Liver (tissue), 9 donors: Measurements from ENCODE around the gene FGD1. TPM values are rescaled to one million over a fixed set of nuclear protein-coding genes. Genes with fewer than 3 reads are reported as not detected.

Source experiments
- DNase-seq: peaks from one replicate; pipeline ENCODE4 v3.0.0-alpha.2; 2017; ENCODE audit warnings: low spot score
- H3K27ac ChIP-seq, 2 donors: one replicate each; pipeline ENCODE4 v1.7.0; 2013; ENCODE audit warnings: inconsistent platforms in 2 of 2, low read length in 2 of 2, control low read depth in 1 of 2, low read depth in 1 of 2, mild to moderate bottlenecking in 1 of 2
- H3K27me3 ChIP-seq, 4 donors: one replicate each; pipeline versions ENCODE4 v1.6.1 to v1.7.0; 2013; ENCODE audit warnings: low read length in 3 of 4, inconsistent platforms in 1 of 4, mild to moderate bottlenecking in 1 of 4, moderate library complexity in 1 of 4; ENCODE audit not compliant: control insufficient read depth in 4 of 4, insufficient read depth in 4 of 4
- H3K36me3 ChIP-seq, 4 donors: one replicate each; pipeline versions ENCODE4 v1.6.1 to v1.7.0; 2013; ENCODE audit warnings: low read length in 3 of 4, mild to moderate bottlenecking in 3 of 4, low read depth in 1 of 4, moderate library complexity in 1 of 4; ENCODE audit not compliant: control insufficient read depth in 4 of 4, insufficient read depth in 3 of 4
- H3K4me1 ChIP-seq, 4 donors: one replicate each; pipeline versions ENCODE4 v1.6.1 to v1.7.0; 2013; ENCODE audit warnings: low read length in 3 of 4, mild to moderate bottlenecking in 3 of 4, moderate library complexity in 1 of 4; ENCODE audit not compliant: control insufficient read depth in 4 of 4, insufficient read depth in 4 of 4
- H3K4me3 ChIP-seq, 3 donors: one replicate each; pipeline versions ENCODE4 v1.6.1 to v1.7.0; 2013; ENCODE audit warnings: low read length in 3 of 3, control low read depth in 1 of 3, low read depth in 1 of 3, mild to moderate bottlenecking in 1 of 3
- H3K9ac ChIP-seq, 2 donors: one replicate each; pipeline ENCODE4 v1.7.0; 2013; ENCODE audit warnings: low read length in 2 of 2, mild to moderate bottlenecking in 2 of 2, moderate library complexity in 2 of 2, control low read depth in 1 of 2, low read depth in 1 of 2
- H3K9me3 ChIP-seq, 4 donors: one replicate each; pipeline versions ENCODE4 v1.6.1 to v1.7.0; 2013; ENCODE audit warnings: low read length in 3 of 4; ENCODE audit not compliant: control insufficient read depth in 4 of 4
- EGR1 ChIP-seq, 2 donors: IDR thresholded peaks; 2 replicates each; pipeline ENCODE4 v1.6.1; 2016 to 2018; ENCODE audit warnings: antibody characterized with exemption in 2 of 2, low read depth in 2 of 2
- FOXA1 ChIP-seq: IDR thresholded peaks from 2 replicates; pipeline ENCODE4 v1.6.1; 2016; ENCODE audit warnings: antibody characterized with exemption
- FOXA2 ChIP-seq: IDR thresholded peaks from 2 replicates; pipeline ENCODE4 v1.6.1; 2016; ENCODE audit warnings: antibody characterized with exemption
- GABPA ChIP-seq, 2 donors: IDR thresholded peaks in 1 of 2; conservative IDR thresholded peaks in 1 of 2; 2 replicates each; pipeline ENCODE4 v1.6.1; 2016; ENCODE audit warnings: antibody characterized with exemption in 2 of 2, mild to moderate bottlenecking in 1 of 2, moderate library complexity in 1 of 2
- HNF4A ChIP-seq, 2 donors: conservative IDR thresholded peaks; 2 replicates each; pipeline ENCODE4 v1.6.1; 2016; ENCODE audit warnings: antibody characterized with exemption in 2 of 2, mild to moderate bottlenecking in 2 of 2
- HNF4G ChIP-seq: IDR thresholded peaks from 2 replicates; pipeline ENCODE4 v1.6.1; 2016; ENCODE audit warnings: antibody characterized with exemption
- JUND ChIP-seq, 2 donors: IDR thresholded peaks; 2 replicates each; pipeline ENCODE4 v1.6.1; 2016; ENCODE audit warnings: antibody characterized with exemption in 2 of 2
- NR2F2 ChIP-seq: IDR thresholded peaks from 2 replicates; pipeline ENCODE4 v1.6.1; 2016; ENCODE audit warnings: antibody characterized with exemption
- RAD21 ChIP-seq, 2 donors: IDR thresholded peaks; 2 replicates each; pipeline ENCODE4 v1.6.1; 2016; ENCODE audit warnings: antibody characterized with exemption in 2 of 2, mild to moderate bottlenecking in 2 of 2
- RXRA ChIP-seq, 2 donors: IDR thresholded peaks; 2 replicates each; pipeline ENCODE4 v1.6.1; 2017 to 2018; ENCODE audit warnings: antibody characterized with exemption in 2 of 2, mild to moderate bottlenecking in 1 of 2
- SP1 ChIP-seq: IDR thresholded peaks from 2 replicates; pipeline ENCODE4 v1.6.1; 2018; ENCODE audit warnings: antibody characterized with exemption, mild to moderate bottlenecking
- YY1 ChIP-seq: IDR thresholded peaks from 2 replicates; pipeline ENCODE4 v1.6.1; 2016; ENCODE audit warnings: antibody characterized with exemption, mild to moderate bottlenecking
- WGBS: extraction: QIAGEN DNeasy Blood & Tissue Kit; methylation state at CpG from one replicate; pipeline ENCODE4 v1.1.7; 2013; 5-methylcytosine and 5-hydroxymethylcytosine counted together
- polyA plus RNA-seq, 2 donors: library from polyadenylated mRNA; stranded (reverse) in 1 of 2; unstranded in 1 of 2; fragments of 200-250 nt in 1 of 2; fragments of >200 nt in 1 of 2; fragmentation: Nextera tagmentation in 1 of 2; extraction: Ambion mirVana in 1 of 2; gene quantifications; one replicate each; pipeline versions ENCODE4 v1.2.1 to v1.2.3, GENCODE V29; 2013 to 2015
- total RNA-seq, 2 donors: library from RNA; depleted of rRNA; stranded (reverse); fragments of >200 nt; gene quantifications; one replicate each; pipeline ENCODE4 v1.2.3, GENCODE V29; 2014
- TF ChIP-seq, protein P1 (sequence below): IDR thresholded peaks from 2 replicates; pipeline ENCODE4 v1.6.1; 2016; ENCODE audit warnings: antibody characterized with exemption
- TF ChIP-seq, protein P2 (sequence below): IDR thresholded peaks from 2 replicates; pipeline ENCODE4 v1.6.1; 2016; ENCODE audit warnings: antibody characterized with exemption, mild to moderate bottlenecking
- TF ChIP-seq, protein P3 (sequence below): IDR thresholded peaks from 2 replicates; pipeline ENCODE4 v1.6.1; 2016; ENCODE audit warnings: antibody characterized with exemption
- TF ChIP-seq, protein P4 (sequence below): IDR thresholded peaks from 2 replicates; pipeline ENCODE4 v1.6.1; 2016; ENCODE audit warnings: antibody characterized with exemption
- TF ChIP-seq, protein P5 (sequence below): fragments of 150-350 bp; IDR thresholded peaks from 2 replicates; pipeline ENCODE4 v1.5.1; 2017; ENCODE audit warnings: improper control_type of control experiment, low read depth, low read length; ENCODE audit not compliant: missing input control
- donor health status: healthy.
- donor health status: healthy.
- donor health status: healthy.
- donor health status: healthy.
- donor health status: healthy.

Gene FGD1
- total and polyA plus RNA-seq, 4 donors, result 0.32 to 0.89 (median 0.58) TPM

DNA sequence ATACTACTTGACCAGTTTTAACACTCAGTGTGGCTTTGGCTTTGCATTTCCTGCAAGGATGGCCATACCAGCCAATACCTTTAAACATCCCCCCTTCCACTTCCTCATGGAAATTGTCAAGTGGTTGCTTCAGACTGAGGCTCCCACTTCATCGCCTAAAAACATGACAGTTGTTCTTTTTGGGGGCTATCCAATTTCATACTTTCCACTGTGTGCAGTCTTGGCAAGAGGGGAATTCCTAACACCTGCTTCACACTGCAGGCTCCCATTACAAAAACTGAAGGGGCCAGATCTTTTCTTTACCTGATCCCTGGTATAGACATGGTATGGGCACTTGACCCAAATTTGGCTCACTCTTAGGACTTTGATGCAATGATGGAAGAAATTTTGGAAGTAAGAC is 84.3 kb downstream of the FGD1 start:
- TF ChIP-seq HNF4A (conservative IDR thresholded peaks at IDR 0.05), result no peak
- TF ChIP-seq, protein P1, sequence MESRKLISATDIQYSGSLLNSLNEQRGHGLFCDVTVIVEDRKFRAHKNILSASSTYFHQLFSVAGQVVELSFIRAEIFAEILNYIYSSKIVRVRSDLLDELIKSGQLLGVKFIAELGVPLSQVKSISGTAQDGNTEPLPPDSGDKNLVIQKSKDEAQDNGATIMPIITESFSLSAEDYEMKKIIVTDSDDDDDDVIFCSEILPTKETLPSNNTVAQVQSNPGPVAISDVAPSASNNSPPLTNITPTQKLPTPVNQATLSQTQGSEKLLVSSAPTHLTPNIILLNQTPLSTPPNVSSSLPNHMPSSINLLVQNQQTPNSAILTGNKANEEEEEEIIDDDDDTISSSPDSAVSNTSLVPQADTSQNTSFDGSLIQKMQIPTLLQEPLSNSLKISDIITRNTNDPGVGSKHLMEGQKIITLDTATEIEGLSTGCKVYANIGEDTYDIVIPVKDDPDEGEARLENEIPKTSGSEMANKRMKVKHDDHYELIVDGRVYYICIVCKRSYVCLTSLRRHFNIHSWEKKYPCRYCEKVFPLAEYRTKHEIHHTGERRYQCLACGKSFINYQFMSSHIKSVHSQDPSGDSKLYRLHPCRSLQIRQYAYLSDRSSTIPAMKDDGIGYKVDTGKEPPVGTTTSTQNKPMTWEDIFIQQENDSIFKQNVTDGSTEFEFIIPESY, result no peak
- no peak for TF ChIP-seq RAD21 (IDR thresholded peaks at IDR 0.05)
- TF ChIP-seq, protein P2, sequence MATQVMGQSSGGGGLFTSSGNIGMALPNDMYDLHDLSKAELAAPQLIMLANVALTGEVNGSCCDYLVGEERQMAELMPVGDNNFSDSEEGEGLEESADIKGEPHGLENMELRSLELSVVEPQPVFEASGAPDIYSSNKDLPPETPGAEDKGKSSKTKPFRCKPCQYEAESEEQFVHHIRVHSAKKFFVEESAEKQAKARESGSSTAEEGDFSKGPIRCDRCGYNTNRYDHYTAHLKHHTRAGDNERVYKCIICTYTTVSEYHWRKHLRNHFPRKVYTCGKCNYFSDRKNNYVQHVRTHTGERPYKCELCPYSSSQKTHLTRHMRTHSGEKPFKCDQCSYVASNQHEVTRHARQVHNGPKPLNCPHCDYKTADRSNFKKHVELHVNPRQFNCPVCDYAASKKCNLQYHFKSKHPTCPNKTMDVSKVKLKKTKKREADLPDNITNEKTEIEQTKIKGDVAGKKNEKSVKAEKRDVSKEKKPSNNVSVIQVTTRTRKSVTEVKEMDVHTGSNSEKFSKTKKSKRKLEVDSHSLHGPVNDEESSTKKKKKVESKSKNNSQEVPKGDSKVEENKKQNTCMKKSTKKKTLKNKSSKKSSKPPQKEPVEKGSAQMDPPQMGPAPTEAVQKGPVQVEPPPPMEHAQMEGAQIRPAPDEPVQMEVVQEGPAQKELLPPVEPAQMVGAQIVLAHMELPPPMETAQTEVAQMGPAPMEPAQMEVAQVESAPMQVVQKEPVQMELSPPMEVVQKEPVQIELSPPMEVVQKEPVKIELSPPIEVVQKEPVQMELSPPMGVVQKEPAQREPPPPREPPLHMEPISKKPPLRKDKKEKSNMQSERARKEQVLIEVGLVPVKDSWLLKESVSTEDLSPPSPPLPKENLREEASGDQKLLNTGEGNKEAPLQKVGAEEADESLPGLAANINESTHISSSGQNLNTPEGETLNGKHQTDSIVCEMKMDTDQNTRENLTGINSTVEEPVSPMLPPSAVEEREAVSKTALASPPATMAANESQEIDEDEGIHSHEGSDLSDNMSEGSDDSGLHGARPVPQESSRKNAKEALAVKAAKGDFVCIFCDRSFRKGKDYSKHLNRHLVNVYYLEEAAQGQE, result no peak
- TF ChIP-seq FOXA1, result no peak
- TF ChIP-seq RXRA (IDR thresholded peaks at IDR 0.05), result no peak
- TF ChIP-seq, protein P3, sequence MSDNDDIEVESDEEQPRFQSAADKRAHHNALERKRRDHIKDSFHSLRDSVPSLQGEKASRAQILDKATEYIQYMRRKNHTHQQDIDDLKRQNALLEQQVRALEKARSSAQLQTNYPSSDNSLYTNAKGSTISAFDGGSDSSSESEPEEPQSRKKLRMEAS, result no peak
- TF ChIP-seq, protein P4, sequence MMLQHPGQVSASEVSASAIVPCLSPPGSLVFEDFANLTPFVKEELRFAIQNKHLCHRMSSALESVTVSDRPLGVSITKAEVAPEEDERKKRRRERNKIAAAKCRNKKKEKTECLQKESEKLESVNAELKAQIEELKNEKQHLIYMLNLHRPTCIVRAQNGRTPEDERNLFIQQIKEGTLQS, result no peak
- TF ChIP-seq NR2F2, result no peak
- no peak for TF ChIP-seq HNF4G
- TF ChIP-seq SP1, result no peak
- no peak for TF ChIP-seq GABPA (IDR thresholded peaks at IDR 0.05 in 1 of 2, conservative IDR thresholded peaks at IDR 0.05 in 1 of 2)
- TF ChIP-seq, protein P5, sequence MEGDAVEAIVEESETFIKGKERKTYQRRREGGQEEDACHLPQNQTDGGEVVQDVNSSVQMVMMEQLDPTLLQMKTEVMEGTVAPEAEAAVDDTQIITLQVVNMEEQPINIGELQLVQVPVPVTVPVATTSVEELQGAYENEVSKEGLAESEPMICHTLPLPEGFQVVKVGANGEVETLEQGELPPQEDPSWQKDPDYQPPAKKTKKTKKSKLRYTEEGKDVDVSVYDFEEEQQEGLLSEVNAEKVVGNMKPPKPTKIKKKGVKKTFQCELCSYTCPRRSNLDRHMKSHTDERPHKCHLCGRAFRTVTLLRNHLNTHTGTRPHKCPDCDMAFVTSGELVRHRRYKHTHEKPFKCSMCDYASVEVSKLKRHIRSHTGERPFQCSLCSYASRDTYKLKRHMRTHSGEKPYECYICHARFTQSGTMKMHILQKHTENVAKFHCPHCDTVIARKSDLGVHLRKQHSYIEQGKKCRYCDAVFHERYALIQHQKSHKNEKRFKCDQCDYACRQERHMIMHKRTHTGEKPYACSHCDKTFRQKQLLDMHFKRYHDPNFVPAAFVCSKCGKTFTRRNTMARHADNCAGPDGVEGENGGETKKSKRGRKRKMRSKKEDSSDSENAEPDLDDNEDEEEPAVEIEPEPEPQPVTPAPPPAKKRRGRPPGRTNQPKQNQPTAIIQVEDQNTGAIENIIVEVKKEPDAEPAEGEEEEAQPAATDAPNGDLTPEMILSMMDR, result no peak
- TF ChIP-seq JUND (IDR thresholded peaks at IDR 0.05), result no peak
- no peak for TF ChIP-seq EGR1 (IDR thresholded peaks at IDR 0.05; ENCODE audit: low read depth in 2 of 2)
- peaks cover 0 to 1% (median 0%) of the 10 kb centered on the region in 4 donors for H3K4me1 ChIP-seq
- H3K36me3 ChIP-seq, result no peaks in the 10 kb centered on the region
- no peak overlapping the region for H3K4me3 ChIP-seq
- WGBS, result 90% methylated on average over 1 of the region's 1 CpG
- no peak overlapping the region for H3K27ac ChIP-seq
- no peaks in the 10 kb centered on the region for H3K9me3 ChIP-seq
- no peak overlapping the region for H3K9ac ChIP-seq
- no peak for DNase-seq
- H3K27me3 ChIP-seq, result no peaks in the 10 kb centered on the region

DNA sequence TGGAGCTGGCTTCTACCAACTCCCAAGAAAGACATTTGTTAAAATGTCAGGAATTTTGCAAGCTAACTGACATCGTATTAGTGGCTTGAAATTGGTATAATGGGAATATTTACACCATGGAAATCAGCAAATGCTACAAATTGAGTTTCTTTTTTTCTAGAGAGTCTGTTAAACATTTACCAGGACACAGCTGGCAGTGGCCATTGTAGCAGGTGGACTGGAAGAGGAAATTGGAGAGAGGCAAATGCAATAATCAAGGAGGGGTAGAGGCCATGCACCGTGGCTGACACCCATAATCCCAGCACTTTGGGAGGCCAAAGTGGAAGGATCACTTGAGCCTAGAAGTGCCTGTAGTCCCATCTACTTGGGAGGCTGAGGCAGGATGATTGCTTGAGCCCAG is 88.8 kb downstream of the FGD1 start:
- Histone ChIP-seq H3K27ac (no peak overlapping the region), H3K36me3 (no peaks in the 10 kb centered on the region), H3K9me3 (no peaks in the 10 kb centered on the region), H3K27me3 (no peaks in the 10 kb centered on the region), H3K4me3 (no peak overlapping the region), H3K9ac (no peak overlapping the region), H3K4me1 (no peaks in the 10 kb centered on the region)
- no peak for TF ChIP-seq SP1
- TF ChIP-seq HNF4G, result no peak
- TF ChIP-seq, protein P2, result no peak
- no peak for TF ChIP-seq RXRA (IDR thresholded peaks at IDR 0.05)
- peak; percentile 52 for TF ChIP-seq YY1
- TF ChIP-seq NR2F2, result no peak
- TF ChIP-seq, protein P3, result peak; percentile 30
- no peak for TF ChIP-seq FOXA2
- no peak for DNase-seq
- WGBS, result 24% methylated on average over 2 of the region's 2 CpGs
